HG02981 (cell line): ENCODE results near the gene BAG5.
"Not testable (repeated sequence)": the region's sequence is repeated elsewhere in the genome, so short reads cannot be mapped to it uniquely, and the experiment has no call there.

Source experiments
- ATAC-seq: cut with Tn5 transposase; IDR thresholded peaks from one replicate; pipeline ENCODE4 v1.9.1; 2021; ENCODE audit warnings: mild to moderate bottlenecking, moderate library complexity; ENCODE audit not compliant: unreplicated experiment

The BAG5 gene

GRCh38 chr14:103525430-103526246 lies 36.8 kb downstream of the BAG5 start:
- ATAC-seq: not testable (repeated sequence)

- no peak for ATAC-seq
Observed at GRCh38 chr14:103524002-103524935, 38.2 kb downstream of the BAG5 start.

- no peak for ATAC-seq
Observed at GRCh38 chr14:103523575-103523954, 38.9 kb downstream of the BAG5 start.

GRCh38 chr14:103522649-103523574 lies 39.5 kb downstream of the BAG5 start, which contains the start of gene CKB:
CKB (minus strand) TSS chr14:103522830; CDS start chr14:103522493, 337 bp downstream.
- ATAC-seq: no peak

DNA sequence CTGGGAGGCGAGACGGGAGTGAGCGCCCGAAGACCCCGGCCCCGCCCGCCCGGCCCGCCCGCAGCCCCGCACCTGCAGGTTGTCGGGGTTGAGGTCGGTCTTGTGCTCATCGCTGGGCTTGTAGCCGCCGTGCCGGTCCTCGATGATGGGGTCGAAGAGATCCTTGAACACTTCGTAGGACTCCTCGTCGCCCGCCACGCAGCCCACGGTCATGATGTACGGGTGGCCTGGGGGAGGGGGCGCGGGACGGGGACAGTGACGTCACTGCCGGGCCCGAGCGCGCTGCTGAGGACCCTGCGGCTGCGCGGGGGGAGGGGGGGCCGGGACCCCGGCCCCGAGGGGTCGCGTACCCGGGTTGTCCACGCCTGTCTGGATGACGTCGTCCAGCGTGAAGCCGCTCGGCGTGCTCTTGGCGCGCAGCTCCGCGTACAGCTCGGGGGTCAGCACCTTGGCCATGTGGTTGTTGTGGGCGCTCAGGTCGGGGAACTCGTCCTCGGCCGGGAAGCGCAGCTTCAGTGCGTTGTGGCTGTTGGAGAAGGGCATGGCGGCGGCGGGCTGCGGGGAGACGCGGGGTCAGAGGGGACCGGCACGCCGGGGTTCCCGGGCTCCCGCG lies 40.4 kb downstream of the BAG5 start:
- ATAC-seq: no peak

DNA sequence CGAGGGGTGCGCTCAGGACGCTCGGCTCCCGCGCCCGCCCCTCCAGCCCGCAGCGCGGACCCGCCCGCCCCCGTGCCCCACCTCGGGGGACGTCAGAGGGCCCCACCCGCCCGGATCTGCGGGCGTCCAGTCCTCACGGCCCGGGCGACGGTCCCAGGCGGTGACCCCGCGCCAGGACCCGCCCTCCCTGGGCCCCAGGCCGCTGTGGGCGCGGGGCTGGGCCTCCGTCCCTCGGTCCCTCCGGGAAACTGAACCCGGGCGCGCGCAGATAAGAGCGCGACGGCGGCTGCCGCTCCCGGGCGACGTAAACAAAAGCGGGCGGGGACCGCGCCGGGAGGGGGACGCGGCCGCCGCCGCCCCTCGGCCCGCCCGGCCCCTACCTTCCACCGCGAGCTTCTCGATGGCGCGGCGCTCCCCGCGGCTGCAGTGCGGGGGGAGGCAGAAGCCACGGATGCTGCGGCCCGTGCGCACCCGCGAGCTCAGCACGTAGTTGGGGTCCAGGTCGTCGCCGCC lies 41.0 kb downstream of the BAG5 start:
- no peak for ATAC-seq

DNA sequence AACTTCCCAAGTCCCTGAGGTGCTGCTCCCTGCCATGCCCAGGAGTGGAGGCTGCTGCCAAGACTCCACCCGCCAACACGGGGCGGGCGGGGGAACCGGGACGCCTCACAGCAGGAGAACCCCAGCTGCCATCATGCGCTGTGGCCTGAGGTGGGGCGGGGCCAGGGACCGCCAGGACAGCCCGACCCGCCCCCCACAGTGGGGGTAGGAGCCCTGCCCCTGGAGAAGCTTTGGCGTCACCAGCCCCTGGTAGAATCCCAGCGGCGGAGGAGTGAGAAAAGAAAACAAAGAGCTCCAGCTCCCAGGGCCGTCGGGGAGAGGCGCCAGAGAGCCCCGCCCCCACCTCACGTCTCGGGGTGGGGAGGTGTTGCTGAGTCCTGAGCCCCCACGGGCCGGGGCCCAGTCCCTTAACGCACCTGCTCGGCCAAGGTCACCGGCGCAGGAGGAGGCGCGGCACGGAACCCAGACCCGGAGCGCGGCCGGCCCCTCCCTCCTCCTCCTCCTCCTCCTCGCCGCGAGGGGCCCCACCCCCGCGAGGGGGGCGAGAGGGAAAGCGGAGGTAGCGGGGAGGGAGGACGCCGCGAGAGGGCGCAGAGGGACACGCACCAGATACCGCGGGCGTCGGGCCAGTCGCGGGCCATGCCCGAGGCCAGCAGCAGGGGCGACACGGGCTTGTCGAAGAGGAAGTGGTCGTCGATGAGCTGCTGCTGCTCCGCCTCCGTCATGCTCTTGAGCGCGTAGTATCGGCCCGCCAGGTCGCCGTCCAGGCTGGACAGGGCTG lies 41.6 kb downstream of the BAG5 start:
- no peak for ATAC-seq

DNA sequence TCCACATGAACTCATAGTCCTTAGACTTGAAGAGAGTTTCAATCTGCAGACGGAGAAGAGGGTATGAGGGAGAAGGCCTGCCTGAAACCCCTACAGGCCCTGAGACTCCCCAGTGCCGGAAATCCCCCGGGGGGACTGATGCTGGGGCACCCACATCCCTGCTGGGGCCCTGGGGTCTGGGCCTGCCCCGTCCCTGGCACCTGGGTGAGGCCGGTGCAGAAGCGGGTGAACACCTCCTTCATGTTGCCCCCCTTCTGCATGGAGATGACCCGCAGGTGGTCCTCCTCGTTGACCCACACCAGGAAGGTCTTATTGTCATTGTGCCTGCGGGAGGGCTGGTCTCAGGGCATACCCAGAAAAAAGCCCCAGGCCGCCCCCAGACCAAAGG lies 42.2 kb downstream of the BAG5 start:
- ATAC-seq: no peak

DNA sequence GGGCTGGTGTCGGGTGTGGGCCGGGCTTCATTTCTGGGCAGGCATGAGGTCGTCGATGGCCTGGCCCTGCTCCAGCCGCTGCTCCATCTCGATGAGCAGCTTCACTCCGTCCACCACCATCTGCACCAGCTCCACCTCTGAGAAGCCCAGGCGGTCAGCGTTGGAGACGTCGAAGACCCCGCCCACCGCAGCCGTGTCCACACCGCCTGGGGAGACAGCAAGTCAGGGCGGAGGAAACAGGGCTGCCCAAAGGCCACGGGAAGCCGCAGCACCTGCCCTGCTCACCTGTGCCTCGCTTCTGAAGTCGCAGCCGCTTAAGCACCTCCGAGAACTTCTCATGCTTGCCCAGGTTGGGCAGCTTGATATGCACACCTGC lies 42.6 kb downstream of the BAG5 start:
- ATAC-seq: no peak

GRCh38 chr14:103519043-103519836 lies 43.2 kb downstream of the BAG5 start:
- ATAC-seq: no peak

DNA sequence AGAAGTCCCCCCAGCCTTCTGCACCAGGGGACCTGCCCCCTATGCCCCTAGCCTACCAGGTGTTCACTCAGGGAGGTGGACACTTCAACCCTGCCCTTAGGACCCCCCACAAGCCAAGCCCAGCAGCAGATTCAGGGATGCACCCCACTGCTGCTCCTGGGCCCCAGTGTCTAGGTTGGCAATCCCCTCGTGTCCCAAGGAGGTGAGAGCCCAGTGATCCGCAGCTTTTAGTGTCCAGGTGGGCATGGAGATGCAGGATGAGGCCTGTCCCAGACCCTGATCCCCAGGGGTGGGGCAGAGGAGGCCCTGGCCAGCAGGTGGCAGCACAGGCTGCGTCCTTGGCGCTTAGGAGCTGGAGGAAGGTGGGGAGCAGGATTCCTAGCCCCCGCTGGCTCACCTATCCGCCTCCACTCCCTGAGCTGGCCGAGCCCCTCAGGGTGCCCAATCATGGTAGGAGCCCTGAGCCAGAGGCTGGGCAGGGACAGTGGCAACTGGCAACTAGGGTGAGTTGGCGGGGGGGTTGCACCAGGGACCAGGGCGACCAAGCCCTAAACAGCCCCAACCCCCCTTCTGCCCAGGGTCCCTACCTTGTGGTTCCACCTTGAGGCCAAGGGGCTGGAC lies 43.9 kb downstream of the BAG5 start:
- no peak for ATAC-seq

- ATAC-seq: no peak
Observed at GRCh38 chr14:103517721-103518421, 44.6 kb downstream of the BAG5 start.

GRCh38 chr14:103517174-103517566 lies 45.3 kb downstream of the BAG5 start:
- no peak for ATAC-seq

- no peak for ATAC-seq
Observed at GRCh38 chr14:103516426-103517173, 45.9 kb downstream of the BAG5 start.

GRCh38 chr14:103514596-103515421 lies 47.6 kb downstream of the BAG5 start:
- no peak for ATAC-seq
